IMR-90 (cell line): ENCODE results near the gene ACOT4.
"Not testable (repeated sequence)": the region's sequence is repeated elsewhere in the genome, so short reads cannot be mapped to it uniquely, and the experiment has no call there.

Experiments used
- CTCF ChIP-seq: conservative IDR thresholded peaks from 2 replicates; pipeline ENCODE4 v1.5.1; 2012; ENCODE audit warnings: mild to moderate bottlenecking, low read depth, low read length, improper control_type of control experiment
- NFE2L2 ChIP-seq: fragments of 150-350 bp; IDR thresholded peaks from 2 replicates; pipeline ENCODE4 v1.6.1; 2016; ENCODE audit warnings: low read depth, mild to moderate bottlenecking, low read length
- RFX5 ChIP-seq: IDR thresholded peaks from 2 replicates; pipeline ENCODE4 v1.8.0; 2012; ENCODE audit warnings: low read depth, mild to moderate bottlenecking, low read length, moderate library complexity

GRCh38 chr14:73557201-73557600 lies 34.5 kb upstream of the ACOT4 start:
- TF ChIP-seq RFX5, CTCF, NFE2L2: not testable (repeated sequence)
